Uterus (tissue), 2 donors: ENCODE data around the gene ADAMTS20.

Source experiments
- CTCF ChIP-seq, 4 experiments: fragments of 200-600 bp in 2 of 4; fragments of 450-650 bp in 2 of 4; sonication (generic) in 2 of 4; IDR thresholded peaks; one replicate each; pipeline ENCODE4 v1.5.1; 2016 to 2019; ENCODE audit warnings: antibody characterized with exemption in 4 of 4, mild to moderate bottlenecking in 2 of 4, moderate library complexity in 1 of 4
- POLR2A ChIP-seq, 2 donors: fragments of 450-650 bp; IDR thresholded peaks; one replicate each; pipeline ENCODE4 v1.6.1; 2016; ENCODE audit warnings: antibody characterized with exemption in 2 of 2, mild to moderate bottlenecking in 1 of 2, moderate library complexity in 1 of 2

DNA sequence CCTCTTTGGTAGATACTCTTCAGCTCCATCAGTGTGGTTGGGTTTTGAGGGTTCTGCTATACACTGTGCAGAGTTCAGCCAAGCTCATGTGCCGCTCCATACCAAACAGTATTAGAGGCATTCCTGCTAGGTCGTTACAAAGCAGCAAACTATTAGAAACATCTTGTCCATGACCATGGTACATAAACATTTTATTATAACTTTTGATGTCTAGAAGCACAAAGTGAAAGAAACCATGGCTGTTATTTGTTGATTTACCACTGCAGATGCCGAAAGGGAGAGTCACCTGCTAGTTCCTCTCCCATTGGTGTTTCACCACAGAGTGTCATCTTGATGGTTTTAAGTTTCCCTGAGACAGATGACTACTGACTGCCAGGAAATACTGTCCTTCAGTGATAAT lies 242.0 kb downstream of the ADAMTS20 start:
- TF ChIP-seq CTCF (IDR thresholded peaks at IDR 0.05): no peak
- TF ChIP-seq POLR2A (IDR thresholded peaks at IDR 0.05): no peak
